Activated CD4-positive, CD25-positive, alpha-beta regulatory T cell (primary cell): ENCODE results near the gene SLC22A9.

ENCODE experiments used
- DNase-seq, 4 experiments: peaks; one replicate each; lab custom pipeline; 2025; lab: John Stamatoyannopoulos, UW

SLC22A9 gene

GRCh38 chr11:63445118-63445517 lies 75.5 kb downstream of the SLC22A9 start:
- no peak for DNase-seq

GRCh38 chr11:63445720-63446119 lies 76.1 kb downstream of the SLC22A9 start:
- DNase-seq, result no peak

GRCh38 chr11:63448646-63449045 lies 79.1 kb downstream of the SLC22A9 start:
- no peak for DNase-seq

GRCh38 chr11:63459586-63459985 lies 90.0 kb downstream of the SLC22A9 start:
- no peak for DNase-seq
